ENCODE results near the gene SEZ6L.

SEZ6L gene

GRCh38 chr22:26304730-26305129 lies 135.5 kb downstream of the SEZ6L start:
- DNase-seq, result no peak

- DNase-seq, result no peak
Measured at GRCh38 chr22:26308467-26308866, 139.2 kb downstream of the SEZ6L start.

- DNase-seq, result no peak
Measured at GRCh38 chr22:26310616-26311015, 141.4 kb downstream of the SEZ6L start.

- no peak for DNase-seq
Measured at GRCh38 chr22:26313291-26313690, 144.0 kb downstream of the SEZ6L start.

GRCh38 chr22:26314171-26314570 lies 144.9 kb downstream of the SEZ6L start:
- DNase-seq, result no peak

- DNase-seq, result no peak
Measured at GRCh38 chr22:26314656-26315055, 145.4 kb downstream of the SEZ6L start.

GRCh38 chr22:26316732-26317285 lies 147.5 kb downstream of the SEZ6L start:
- no peak for DNase-seq

GRCh38 chr22:26318975-26319374 lies 149.7 kb downstream of the SEZ6L start:
- DNase-seq, result no peak

- no peak for DNase-seq
Measured at GRCh38 chr22:26320447-26320846, 151.2 kb downstream of the SEZ6L start.

- no peak for DNase-seq
Measured at GRCh38 chr22:26321469-26321913, 152.2 kb downstream of the SEZ6L start.

- no peak for DNase-seq
Measured at GRCh38 chr22:26322179-26322905, 153.1 kb downstream of the SEZ6L start.

- DNase-seq, result no peak
Measured at GRCh38 chr22:26323013-26323412, 153.8 kb downstream of the SEZ6L start.

GRCh38 chr22:26324150-26324549 lies 154.9 kb downstream of the SEZ6L start:
- DNase-seq, result no peak

GRCh38 chr22:26325641-26326040 lies 156.4 kb downstream of the SEZ6L start:
- no peak for DNase-seq

GRCh38 chr22:26326803-26327202 lies 157.5 kb downstream of the SEZ6L start:
- DNase-seq, result no peak

- no peak for DNase-seq
Measured at GRCh38 chr22:26327306-26327705, 158.0 kb downstream of the SEZ6L start.

GRCh38 chr22:26328221-26328620 lies 159.0 kb downstream of the SEZ6L start:
- DNase-seq, result no peak

GRCh38 chr22:26330971-26331625 lies 161.8 kb downstream of the SEZ6L start:
- DNase-seq, result peak; percentile 68

- no peak for DNase-seq
Measured at GRCh38 chr22:26333088-26333800, 164.0 kb downstream of the SEZ6L start.

GRCh38 chr22:26334232-26334631 lies 165.0 kb downstream of the SEZ6L start:
- no peak for DNase-seq

GRCh38 chr22:26336773-26337172 lies 167.5 kb downstream of the SEZ6L start:
- DNase-seq, result no peak

- DNase-seq, result no peak
Measured at GRCh38 chr22:26339755-26340154, 170.5 kb downstream of the SEZ6L start.

GRCh38 chr22:26342745-26343410 lies 173.6 kb downstream of the SEZ6L start:
- no peak for DNase-seq

Data from activated CD4-positive, CD25-positive, alpha-beta regulatory T cell treated with anti-CD3 and anti-CD28 coated beads, Interleukin-2, amount 50 U/mL, for 72 hours (primary cell).